SKM-1 treated with dmso at 0.1 percent for 144 hours (cell line): Measurements from ENCODE around the gene LELP1.
"Not testable (repeated sequence)": the region's sequence is repeated elsewhere in the genome, so short reads cannot be mapped to it uniquely, and the experiment has no call there.

Experiments used
- DNase-seq: peaks from one replicate; lab custom pipeline; 2025; ENCODE audit not compliant: unreplicated experiment; lab: John Stamatoyannopoulos, UW

The LELP1 gene

GRCh38 chr1:153228491-153228890 is 25.3 kb downstream of the LELP1 start:
- no peak for DNase-seq

- not testable (repeated sequence) for DNase-seq
Observed at GRCh38 chr1:153229076-153229829, 26.0 kb downstream of the LELP1 start.

- peak; percentile 45 for DNase-seq
Observed at GRCh38 chr1:153231363-153231762, 28.1 kb downstream of the LELP1 start.

- DNase-seq = peak; percentile 54
Observed at GRCh38 chr1:153231785-153232184, 28.6 kb downstream of the LELP1 start.

- DNase-seq = peak; percentile 27
Observed at GRCh38 chr1:153232553-153232952, 29.3 kb downstream of the LELP1 start.

- DNase-seq = no peak
Observed at GRCh38 chr1:153233448-153233847, 30.2 kb downstream of the LELP1 start.

GRCh38 chr1:153238527-153238926 is 35.3 kb downstream of the LELP1 start:
- no peak for DNase-seq

- DNase-seq = no peak
Observed at GRCh38 chr1:153242160-153242559, 38.9 kb downstream of the LELP1 start.

GRCh38 chr1:153245466-153245865 is 42.2 kb downstream of the LELP1 start:
- no peak for DNase-seq

GRCh38 chr1:153246018-153246417 is 42.8 kb downstream of the LELP1 start:
- no peak for DNase-seq

GRCh38 chr1:153246825-153247224 is 43.6 kb downstream of the LELP1 start:
- DNase-seq = no peak

GRCh38 chr1:153248176-153248879 is 45.1 kb downstream of the LELP1 start:
- no peak for DNase-seq

GRCh38 chr1:153250166-153250565 is 46.9 kb downstream of the LELP1 start:
- DNase-seq = no peak

- no peak for DNase-seq
Observed at GRCh38 chr1:153251087-153251486, 47.9 kb downstream of the LELP1 start.

- DNase-seq = no peak
Observed at GRCh38 chr1:153251562-153251961, 48.3 kb downstream of the LELP1 start.

- DNase-seq = no peak
Observed at GRCh38 chr1:153251988-153252387, 48.8 kb downstream of the LELP1 start.

- DNase-seq = no peak
Observed at GRCh38 chr1:153253076-153253475, 49.8 kb downstream of the LELP1 start.

- no peak for DNase-seq
Observed at GRCh38 chr1:153253693-153254092, 50.5 kb downstream of the LELP1 start.
